ENCODE results near the gene RAD52. TPM values are rescaled to one million over a fixed set of nuclear protein-coding genes. Genes with fewer than 3 reads are reported as not detected.

RAD52 gene
- total and polyA plus RNA-seq, 2 donors (not counting 1 experiment from before 2014, with no cell fraction given), result 22.9 to 27.6 TPM

DNA sequence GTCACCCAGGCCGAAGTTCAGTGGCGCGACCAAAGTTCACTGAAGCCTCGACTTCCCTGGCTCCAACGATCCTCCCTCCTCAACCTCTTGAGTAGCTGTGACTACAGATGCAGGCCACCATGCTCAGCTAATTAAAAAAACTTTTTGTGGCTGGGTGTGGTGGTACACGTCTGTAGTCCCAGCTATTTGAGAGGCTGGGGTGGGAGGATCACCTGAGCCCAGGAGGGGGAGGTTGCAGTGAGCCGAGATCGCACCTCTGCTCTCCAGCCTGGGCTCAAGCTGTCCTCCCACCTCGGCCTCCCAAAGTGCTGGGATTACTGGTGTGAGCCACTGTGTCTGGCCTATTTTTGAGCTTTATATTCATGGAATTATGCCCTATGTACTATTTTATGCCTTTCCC lies 18.1 kb upstream of the RAD52 start:
- POLR2A ChIA-PET, result no interaction called here
- Histone ChIP-seq H3K4me2 (replicated peaks; ENCODE audit: low read depth, low read length, poor library complexity, severe bottlenecking) (no peak overlapping the region), H3K27ac (ENCODE audit: low read length in 2 of 2) (no peak overlapping the region), H3K9ac (ENCODE audit: low read length) (no peak overlapping the region), H3K4me3 (ENCODE audit: control extremely low read depth in 1 of 5, extremely low read depth in 1 of 5, insufficient read depth in 1 of 5, low read depth in 2 of 5, low read length in 4 of 5) (no peak overlapping the region), H3K9me3 (ENCODE audit: control extremely low read depth in 1 of 3, control insufficient read depth in 2 of 3, insufficient read depth in 1 of 3, low read length in 2 of 3) (no peaks in the 10 kb centered on the region), H3K27me3 (replicated peaks in 1 of 4; ENCODE audit: control extremely low read depth in 1 of 4, control insufficient read depth in 3 of 4, insufficient read depth in 4 of 4, low read length in 3 of 4) (no peaks in the 10 kb centered on the region), H3K36me3 (replicated peaks in 1 of 2; ENCODE audit: control extremely low read depth in 1 of 2, control insufficient read depth in 1 of 2, extremely low read depth in 1 of 2, insufficient read depth in 2 of 2, low read length in 1 of 2) (no peaks in the 10 kb centered on the region), H3K79me2 (ENCODE audit: control insufficient read depth, insufficient read depth, low read length) (no peaks in the 10 kb centered on the region), H4K20me1 (ENCODE audit: control insufficient read depth, insufficient read depth, low read length, poor library complexity, severe bottlenecking) (no peaks in the 10 kb centered on the region), H2AFZ (ENCODE audit: insufficient read depth, low read depth, low read length, poor library complexity, severe bottlenecking) (no peak overlapping the region), H3K4me1 (ENCODE audit: control insufficient read depth in 2 of 2, insufficient read depth in 2 of 2, low read length in 2 of 2) (no peaks in the 10 kb centered on the region)
- H3K27me3 Mint-ChIP-seq, result no peaks in the 10 kb centered on the region
- TF ChIP-seq EZH2 (IDR thresholded peaks at IDR 0.05; ENCODE audit: borderline replicate concordance, insufficient read depth, low read depth, low read length, poor library complexity, severe bottlenecking), result no peak
- TF ChIP-seq, protein P1, sequence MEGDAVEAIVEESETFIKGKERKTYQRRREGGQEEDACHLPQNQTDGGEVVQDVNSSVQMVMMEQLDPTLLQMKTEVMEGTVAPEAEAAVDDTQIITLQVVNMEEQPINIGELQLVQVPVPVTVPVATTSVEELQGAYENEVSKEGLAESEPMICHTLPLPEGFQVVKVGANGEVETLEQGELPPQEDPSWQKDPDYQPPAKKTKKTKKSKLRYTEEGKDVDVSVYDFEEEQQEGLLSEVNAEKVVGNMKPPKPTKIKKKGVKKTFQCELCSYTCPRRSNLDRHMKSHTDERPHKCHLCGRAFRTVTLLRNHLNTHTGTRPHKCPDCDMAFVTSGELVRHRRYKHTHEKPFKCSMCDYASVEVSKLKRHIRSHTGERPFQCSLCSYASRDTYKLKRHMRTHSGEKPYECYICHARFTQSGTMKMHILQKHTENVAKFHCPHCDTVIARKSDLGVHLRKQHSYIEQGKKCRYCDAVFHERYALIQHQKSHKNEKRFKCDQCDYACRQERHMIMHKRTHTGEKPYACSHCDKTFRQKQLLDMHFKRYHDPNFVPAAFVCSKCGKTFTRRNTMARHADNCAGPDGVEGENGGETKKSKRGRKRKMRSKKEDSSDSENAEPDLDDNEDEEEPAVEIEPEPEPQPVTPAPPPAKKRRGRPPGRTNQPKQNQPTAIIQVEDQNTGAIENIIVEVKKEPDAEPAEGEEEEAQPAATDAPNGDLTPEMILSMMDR (IDR thresholded peaks at IDR 0.05), result no peak
- H3K27ac Mint-ChIP-seq, result no peak overlapping the region
- DNase-seq, result no peak
- no peak for ATAC-seq (ENCODE audit: low read depth)
- CTCF ChIA-PET, result no interaction called here
- no peak overlapping the region for H3K4me3 Mint-ChIP-seq
- WGBS (ENCODE audit: insufficient coverage), result 100% methylated on average over 3 of the region's 9 CpGs
- intact Hi-C loops (cut with micrococcal nuclease), result no loop called here
- no peaks in the 10 kb centered on the region for H3K9me3 Mint-ChIP-seq (ENCODE audit: insufficient read depth)
- H3K4me1 Mint-ChIP-seq, result no peaks in the 10 kb centered on the region

GRCh38 chr12:966724-967123 lies 17.2 kb upstream of the RAD52 start:
- Histone ChIP-seq H2AFZ (ENCODE audit: insufficient read depth, low read depth, low read length, poor library complexity, severe bottlenecking) (no peak overlapping the region), H3K36me3 (replicated peaks in 1 of 2; ENCODE audit: control extremely low read depth in 1 of 2, control insufficient read depth in 1 of 2, extremely low read depth in 1 of 2, insufficient read depth in 2 of 2, low read length in 1 of 2) (no peaks in the 10 kb centered on the region), H3K79me2 (ENCODE audit: control insufficient read depth, insufficient read depth, low read length) (no peaks in the 10 kb centered on the region), H3K9ac (ENCODE audit: low read length) (no peak overlapping the region), H3K9me3 (ENCODE audit: control extremely low read depth in 1 of 3, control insufficient read depth in 2 of 3, insufficient read depth in 1 of 3, low read length in 2 of 3) (no peaks in the 10 kb centered on the region), H4K20me1 (ENCODE audit: control insufficient read depth, insufficient read depth, low read length, poor library complexity, severe bottlenecking) (no peaks in the 10 kb centered on the region), H3K4me2 (replicated peaks; ENCODE audit: low read depth, low read length, poor library complexity, severe bottlenecking) (no peak overlapping the region), H3K27me3 (replicated peaks in 1 of 4; ENCODE audit: control extremely low read depth in 1 of 4, control insufficient read depth in 3 of 4, insufficient read depth in 4 of 4, low read length in 3 of 4) (no peaks in the 10 kb centered on the region), H3K4me3 (ENCODE audit: control extremely low read depth in 1 of 5, extremely low read depth in 1 of 5, insufficient read depth in 1 of 5, low read depth in 2 of 5, low read length in 4 of 5) (no peak overlapping the region), H3K4me1 (ENCODE audit: control insufficient read depth in 2 of 2, insufficient read depth in 2 of 2, low read length in 2 of 2) (no peaks in the 10 kb centered on the region), H3K27ac (ENCODE audit: low read length in 2 of 2) (no peak overlapping the region)
- ChIA-PET CTCF (no interaction called here), POLR2A (no interaction called here)
- H3K27me3 Mint-ChIP-seq, result no peaks in the 10 kb centered on the region
- no CpG with 5 or more reads among the region's 6 CpGs for WGBS (ENCODE audit: insufficient coverage)
- intact Hi-C loops (cut with micrococcal nuclease), result no loop called here
- ATAC-seq (ENCODE audit: low read depth) (no peak), DNase-seq (no peak)
- H3K4me1 Mint-ChIP-seq, result no peaks in the 10 kb centered on the region
- H3K9me3 Mint-ChIP-seq (ENCODE audit: insufficient read depth), result no peaks in the 10 kb centered on the region
- no peak for TF ChIP-seq EZH2 (IDR thresholded peaks at IDR 0.05; ENCODE audit: borderline replicate concordance, insufficient read depth, low read depth, low read length, poor library complexity, severe bottlenecking)
- TF ChIP-seq, protein P1 (IDR thresholded peaks at IDR 0.05), result no peak
- no peak overlapping the region for H3K4me3 Mint-ChIP-seq
- H3K27ac Mint-ChIP-seq, result no peak overlapping the region
